ENCODE results near the gene PSTPIP1. TPM values are rescaled to one million over a fixed set of nuclear protein-coding genes. Genes with fewer than 3 reads are reported as not detected.

PSTPIP1 gene
- polyA plus RNA-seq, 2 of the 4 experiments (the other 2 are of a cell fraction), result not detected

DNA sequence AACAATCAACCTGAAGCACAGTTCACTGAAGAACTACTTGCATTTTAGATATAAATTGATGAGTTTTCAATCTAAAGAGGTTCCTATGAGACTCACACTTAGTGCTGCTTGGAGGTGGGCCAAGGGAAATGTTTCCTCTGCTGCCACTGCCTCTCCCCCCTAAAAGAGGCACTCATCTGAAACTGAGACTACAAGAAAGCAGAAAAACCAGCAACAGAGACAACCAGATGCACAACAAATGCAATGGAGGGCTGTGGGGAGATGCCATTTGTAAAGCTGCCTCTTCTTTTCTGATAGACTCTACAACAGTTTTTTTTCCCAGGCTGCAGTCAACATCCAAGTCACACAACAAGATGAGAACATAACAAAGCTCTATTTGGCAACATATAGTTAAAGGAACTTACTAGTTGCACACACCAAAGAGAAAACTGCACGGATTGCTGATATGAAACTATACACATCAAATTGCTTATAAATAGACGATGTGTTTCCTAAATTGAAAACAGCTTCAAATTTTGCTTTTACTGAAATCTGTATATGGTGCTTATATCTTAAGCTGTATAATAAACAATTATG, 64.9 kb downstream of the PSTPIP1 start:
- ChIA-PET POLR2A (interaction anchor here (0.6 to 2.1 kb wide), 4 partner anchors 9 to 26 kb away, joined by 3 to 9 read pairs (median 6); partner anchors contain the start of gene TSPAN3), CTCF (interaction anchor here (1.2 to 3.1 kb wide), 5 partner anchors 14 to 59 kb away, joined by 4 to 11 read pairs (median 5); no protein-coding TSS in a partner anchor)
- FAIRE-seq (no peak), DNase-seq (ENCODE audit: low read depth in 1 of 2, low spot score in 1 of 2) (no peak), ATAC-seq (no peak)
- H3K27ac ChIP-seq, result no peak overlapping the region
- peaks cover 45% of the 10 kb centered on the region for H3K4me1 ChIP-seq
- WGBS (ENCODE audit: missing lambda C conversion rate), result 85% methylated on average over 2 of the region's 2 CpGs
- H3K9me3 ChIP-seq, result no peaks in the 10 kb centered on the region
- no peak for TF ChIP-seq POLR2AphosphoS2 (conservative IDR thresholded peaks at IDR 0.05; ENCODE audit: low read length)
- TF ChIP-seq CEBPB (IDR thresholded peaks at IDR 0.05), result no peak
- no peak for TF ChIP-seq SREBF2 (IDR thresholded peaks at IDR 0.05)
- no peak for TF ChIP-seq SMC3 (IDR thresholded peaks at IDR 0.05)
- TF ChIP-seq MYC (IDR thresholded peaks at IDR 0.05; ENCODE audit: borderline replicate concordance, low read length), result no peak
- TF ChIP-seq MAFK (IDR thresholded peaks at IDR 0.05; ENCODE audit: partially characterized antibody), result no peak
- TF ChIP-seq, protein P1, sequence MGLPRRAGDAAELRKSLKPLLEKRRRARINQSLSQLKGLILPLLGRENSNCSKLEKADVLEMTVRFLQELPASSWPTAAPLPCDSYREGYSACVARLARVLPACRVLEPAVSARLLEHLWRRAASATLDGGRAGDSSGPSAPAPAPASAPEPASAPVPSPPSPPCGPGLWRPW (IDR thresholded peaks at IDR 0.05), result no peak
- no peak for TF ChIP-seq EHMT2 (IDR thresholded peaks at IDR 0.05; ENCODE audit: low read depth)
- H3K4me3 ChIP-seq, result no peak overlapping the region
- no peak overlapping the region for H3K4me2 ChIP-seq

DNA sequence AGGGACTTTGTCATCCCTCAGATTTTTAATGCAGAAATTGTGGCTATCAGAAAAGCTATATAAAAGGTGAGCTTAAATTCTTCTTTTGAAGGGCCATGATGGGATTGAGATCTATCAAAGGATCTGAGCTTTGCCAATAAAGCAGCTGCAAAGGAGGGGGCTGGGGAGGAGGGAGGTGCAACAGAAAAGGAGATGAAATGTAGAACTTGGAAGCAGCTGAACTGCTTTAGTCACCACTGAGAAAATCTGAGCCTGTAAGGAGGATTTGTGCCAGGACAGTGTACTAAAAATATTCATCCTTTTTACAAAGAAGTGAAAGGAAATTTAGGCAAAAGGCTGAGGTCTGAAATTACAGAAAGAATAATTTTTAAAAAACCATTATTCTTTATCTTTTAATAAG, 65.6 kb downstream of the PSTPIP1 start:
- Histone ChIP-seq H3K4me3 (no peak overlapping the region), H3K4me2 (no peak overlapping the region), H3K27ac (no peak overlapping the region), H3K9me3 (no peaks in the 10 kb centered on the region), H3K4me1 (peaks cover 52% of the 10 kb centered on the region)
- no peak for TF ChIP-seq ESRRA (IDR thresholded peaks at IDR 0.05; ENCODE audit: borderline replicate concordance, low read length)
- TF ChIP-seq EP300 (IDR thresholded peaks at IDR 0.05), result no peak
- no peak for TF ChIP-seq ZC3H11A (IDR thresholded peaks at IDR 0.05)
- TF ChIP-seq FOSB (CRISPR knock-in tag; IDR thresholded peaks at IDR 0.05), result no peak
- TF ChIP-seq NR3C1 (IDR thresholded peaks at IDR 0.05), result no peak
- TF ChIP-seq, protein P2, sequence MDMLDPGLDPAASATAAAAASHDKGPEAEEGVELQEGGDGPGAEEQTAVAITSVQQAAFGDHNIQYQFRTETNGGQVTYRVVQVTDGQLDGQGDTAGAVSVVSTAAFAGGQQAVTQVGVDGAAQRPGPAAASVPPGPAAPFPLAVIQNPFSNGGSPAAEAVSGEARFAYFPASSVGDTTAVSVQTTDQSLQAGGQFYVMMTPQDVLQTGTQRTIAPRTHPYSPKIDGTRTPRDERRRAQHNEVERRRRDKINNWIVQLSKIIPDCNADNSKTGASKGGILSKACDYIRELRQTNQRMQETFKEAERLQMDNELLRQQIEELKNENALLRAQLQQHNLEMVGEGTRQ (IDR thresholded peaks at IDR 0.05), result no peak
- TF ChIP-seq HDAC2 (IDR thresholded peaks at IDR 0.05), result no peak
- no peak for TF ChIP-seq MAFK (IDR thresholded peaks at IDR 0.05; ENCODE audit: partially characterized antibody)
- no peak for TF ChIP-seq MAZ (IDR thresholded peaks at IDR 0.05; ENCODE audit: borderline replicate concordance, low read depth, low read length)
- no peak for TF ChIP-seq ZFP36 (IDR thresholded peaks at IDR 0.05; ENCODE audit: borderline replicate concordance, partially characterized antibody)
- TF ChIP-seq EHF (CRISPR knock-in tag; IDR thresholded peaks at IDR 0.05), result no peak
- no peak for TF ChIP-seq RFX5 (IDR thresholded peaks at IDR 0.05)
- no peak for TF ChIP-seq HOXA7 (CRISPR knock-in tag; IDR thresholded peaks at IDR 0.05)
- no peak for TF ChIP-seq EHMT2 (IDR thresholded peaks at IDR 0.05; ENCODE audit: low read depth)
- no peak for TF ChIP-seq CBX8 (IDR thresholded peaks at IDR 0.05)
- TF ChIP-seq MYC (IDR thresholded peaks at IDR 0.05; ENCODE audit: borderline replicate concordance, low read length), result no peak
- TF ChIP-seq TP53 (CRISPR knock-in tag; IDR thresholded peaks at IDR 0.05), result no peak
- POLR2A ChIA-PET, result interaction anchor here (0.6 to 2.1 kb wide), 3 partner anchors 9 to 26 kb away, joined by 3 to 9 read pairs (median 3); partner anchors contain the start of gene TSPAN3
- no peak for FAIRE-seq
- no peak for DNase-seq (ENCODE audit: low read depth in 1 of 2, low spot score in 1 of 2)
- CTCF ChIA-PET, result interaction anchor here (0.8 to 3.1 kb wide), 6 partner anchors 9 to 572 kb away, joined by 3 to 11 read pairs (median 4); partner anchors contain the start of gene LINGO1
- no peak for ATAC-seq

DNA sequence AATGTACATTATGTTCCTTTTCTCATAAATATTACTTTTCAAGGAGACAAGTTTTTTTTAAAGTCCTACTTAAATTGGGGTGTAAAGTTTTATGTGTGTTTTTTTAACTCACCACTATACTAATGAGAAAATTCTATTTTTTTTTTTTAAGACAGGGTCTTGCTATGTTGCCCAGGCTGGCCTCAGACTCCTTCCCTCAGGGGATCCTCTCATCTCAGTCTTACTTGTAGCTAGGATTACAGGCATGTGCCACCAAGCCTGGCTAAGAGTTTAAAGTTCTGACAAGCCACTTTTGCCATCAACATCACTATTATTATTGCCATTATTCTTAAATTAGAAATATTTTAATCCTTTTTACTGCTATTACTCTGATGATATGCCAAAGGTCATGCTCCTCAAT, 68.3 kb downstream of the PSTPIP1 start:
- DNase-seq (ENCODE audit: low read depth in 1 of 2, low spot score in 1 of 2) (no peak), ATAC-seq (no peak), FAIRE-seq (no peak)
- H3K9me3 ChIP-seq, result no peaks in the 10 kb centered on the region
- TF ChIP-seq, protein P1 (IDR thresholded peaks at IDR 0.05), result no peak
- POLR2A ChIA-PET, result no interaction called here
- H3K4me1 ChIP-seq, result peaks cover 63% of the 10 kb centered on the region
- CTCF ChIA-PET, result interaction anchor here (0.5 to 1.7 kb wide), 4 partner anchors 11 to 757 kb away, joined by 3 to 4 read pairs (median 3); no protein-coding TSS in a partner anchor
- no peak overlapping the region for H3K27ac ChIP-seq
- no peak overlapping the region for H3K4me2 ChIP-seq
- H3K4me3 ChIP-seq, result no peak overlapping the region
